HG02938 (cell line): ENCODE data around the gene CDHR1.
A peak's percentile ranks its signal among the peaks of the same experiment; 100 is the strongest.
"Not testable (repeated sequence)": the region's sequence is repeated elsewhere in the genome, so short reads cannot be mapped to it uniquely, and the experiment has no call there.

Experiments used
- ATAC-seq: cut with Tn5 transposase; IDR thresholded peaks from one replicate; pipeline ENCODE4 v1.9.1; 2021; ENCODE audit warnings: mild to moderate bottlenecking, moderate library complexity; ENCODE audit not compliant: unreplicated experiment

Gene CDHR1

GRCh38 chr10:84194424-84195043 is at the start of gene CDHR1:
Gene CDHR1 (plus strand): TSS chr10:84194537. CDS start chr10:84194761, 224 bp downstream.
- peak; percentile 64 for ATAC-seq

GRCh38 chr10:84147347-84147746 is 47.0 kb upstream of the CDHR1 start:
- no peak for ATAC-seq

DNA sequence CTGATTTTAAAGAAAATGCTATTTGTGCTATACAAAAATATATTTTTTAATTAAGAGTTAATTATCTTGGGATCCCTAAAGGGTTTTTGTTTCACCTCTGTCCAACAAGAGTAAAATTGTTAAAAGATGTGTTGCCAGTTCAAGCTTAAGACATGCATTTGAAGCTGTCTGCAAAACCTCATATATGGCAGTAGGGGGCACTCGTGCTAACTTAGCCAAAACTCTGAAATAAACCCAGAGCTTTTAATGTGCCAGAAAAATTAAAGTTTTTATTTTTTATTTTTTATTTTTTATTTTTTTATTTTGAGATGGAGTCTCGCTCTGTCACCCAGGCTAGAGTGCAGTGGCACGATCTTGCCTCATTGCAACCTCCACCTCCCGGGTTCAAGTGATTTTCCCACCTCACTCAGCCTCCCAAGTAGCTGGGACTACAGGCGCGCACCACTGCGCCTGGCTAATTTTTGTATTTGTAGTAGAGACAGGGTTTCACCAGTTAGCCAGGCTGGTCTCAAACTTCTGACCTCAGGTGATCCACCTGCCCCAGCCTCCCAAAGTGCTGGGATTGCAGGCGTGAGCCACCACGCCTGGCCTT is 46.2 kb upstream of the CDHR1 start:
- ATAC-seq, result peak; percentile 55

DNA sequence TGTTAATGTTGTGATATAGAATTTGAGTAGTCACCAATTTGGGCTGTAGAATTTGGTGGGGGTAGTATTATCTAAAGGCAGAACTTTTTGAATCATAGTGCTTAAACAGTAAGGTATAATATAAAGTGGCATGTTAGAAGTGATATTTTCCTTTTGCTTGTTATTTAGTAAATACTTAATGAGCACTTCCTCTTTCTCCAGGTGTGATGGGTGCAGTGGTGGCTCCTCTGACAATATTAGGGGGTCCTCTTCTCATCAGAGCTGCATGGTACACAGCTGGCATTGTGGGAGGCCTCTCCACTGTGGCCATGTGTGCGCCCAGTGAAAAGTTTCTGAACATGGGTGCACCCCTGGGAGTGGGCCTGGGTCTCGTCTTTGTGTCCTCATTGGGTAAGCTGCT is 44.5 kb upstream of the CDHR1 start:
- no peak for ATAC-seq

DNA sequence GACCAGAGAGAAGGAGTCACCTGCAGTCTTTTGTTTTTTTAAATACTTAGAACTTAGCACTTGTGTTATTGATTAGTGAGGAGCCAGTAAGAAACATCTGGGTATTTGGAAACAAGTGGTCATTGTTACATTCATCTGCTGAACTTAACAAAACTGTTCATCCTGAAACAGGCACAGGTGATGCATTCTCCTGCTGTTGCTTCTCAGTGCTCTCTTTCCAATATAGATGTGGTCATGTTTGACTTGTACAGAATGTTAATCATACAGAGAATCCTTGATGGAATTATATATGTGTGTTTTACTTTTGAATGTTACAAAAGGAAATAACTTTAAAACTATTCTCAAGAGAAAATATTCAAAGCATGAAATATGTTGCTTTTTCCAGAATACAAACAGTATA is 41.6 kb upstream of the CDHR1 start:
- ATAC-seq, result no peak

- ATAC-seq, result no peak
Measured at GRCh38 chr10:84155521-84155920, 38.8 kb upstream of the CDHR1 start.

DNA sequence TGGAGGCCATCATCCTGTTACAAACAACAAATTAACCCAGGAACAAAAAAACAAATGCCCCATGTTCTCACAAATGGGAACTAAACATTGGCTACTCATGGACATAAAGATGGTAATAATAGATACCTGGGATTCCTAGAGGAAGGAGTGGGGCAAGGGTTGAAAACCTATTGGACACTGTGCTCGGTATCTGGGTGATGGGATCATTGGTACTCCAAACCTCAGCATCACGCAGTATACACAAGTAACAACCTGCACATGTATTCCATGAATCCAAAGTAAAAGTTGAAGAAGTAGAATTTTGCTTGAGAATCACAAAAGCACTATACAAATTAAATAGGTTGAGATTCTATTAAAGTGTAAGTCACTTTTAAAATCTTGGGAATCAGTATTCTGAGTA is 38.3 kb upstream of the CDHR1 start:
- no peak for ATAC-seq

DNA sequence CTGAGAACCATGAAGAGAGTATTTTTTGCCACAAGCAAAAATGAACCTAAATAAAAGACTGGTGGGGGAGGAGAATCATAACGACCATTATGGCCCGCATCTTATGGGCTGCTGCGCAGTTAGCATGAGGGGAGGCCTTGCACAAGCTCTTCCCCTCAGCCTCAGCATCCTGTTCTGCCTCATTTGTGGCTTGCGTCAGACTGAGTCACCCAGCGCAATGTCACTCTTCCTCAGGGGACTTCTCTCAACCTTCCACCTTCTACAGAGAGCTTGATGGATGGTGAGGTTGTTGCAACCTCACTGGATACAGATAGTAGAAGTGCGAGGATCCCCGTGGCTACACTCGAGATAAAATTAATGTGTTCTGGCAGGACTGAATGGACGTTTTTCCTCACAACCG is 37.6 kb upstream of the CDHR1 start:
- ATAC-seq, result no peak

DNA sequence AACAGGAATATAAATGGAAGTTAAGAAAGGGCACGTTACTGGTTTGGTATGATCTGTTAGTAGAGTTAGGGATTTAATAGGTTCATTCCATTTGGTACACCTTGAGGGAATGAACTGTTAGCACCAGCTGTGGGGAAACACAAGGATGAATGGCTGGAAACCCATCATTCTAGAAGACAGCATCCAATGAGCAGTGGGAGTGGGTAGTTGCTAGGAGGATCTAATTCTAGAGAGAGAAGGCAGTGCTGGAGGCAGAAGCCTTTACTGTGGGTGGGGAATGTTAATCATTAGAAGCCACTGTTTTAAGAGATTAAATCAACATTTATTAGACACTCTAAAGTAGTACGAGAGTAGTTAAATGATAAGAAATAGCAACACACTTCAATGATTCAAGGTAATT is 36.3 kb upstream of the CDHR1 start:
- ATAC-seq, result no peak

DNA sequence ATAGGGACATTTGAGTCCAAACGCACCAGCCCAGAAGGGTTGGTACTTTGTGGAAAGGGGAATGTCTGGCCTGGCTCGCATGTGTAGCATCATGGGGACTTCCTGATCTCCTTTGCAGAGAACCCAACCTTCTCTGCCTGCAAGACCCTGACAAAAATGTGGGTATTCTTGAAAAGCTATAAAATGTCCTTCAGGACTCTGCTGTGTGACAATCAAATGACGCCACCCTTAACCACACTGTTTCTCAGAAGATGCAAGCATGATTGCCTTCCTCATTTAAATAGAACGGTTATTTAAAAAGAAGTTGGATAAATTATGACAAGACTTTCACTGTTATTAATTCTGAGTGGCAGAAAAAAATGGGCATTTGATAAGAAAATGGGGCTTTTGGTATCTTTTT is 35.8 kb upstream of the CDHR1 start:
- no peak for ATAC-seq

DNA sequence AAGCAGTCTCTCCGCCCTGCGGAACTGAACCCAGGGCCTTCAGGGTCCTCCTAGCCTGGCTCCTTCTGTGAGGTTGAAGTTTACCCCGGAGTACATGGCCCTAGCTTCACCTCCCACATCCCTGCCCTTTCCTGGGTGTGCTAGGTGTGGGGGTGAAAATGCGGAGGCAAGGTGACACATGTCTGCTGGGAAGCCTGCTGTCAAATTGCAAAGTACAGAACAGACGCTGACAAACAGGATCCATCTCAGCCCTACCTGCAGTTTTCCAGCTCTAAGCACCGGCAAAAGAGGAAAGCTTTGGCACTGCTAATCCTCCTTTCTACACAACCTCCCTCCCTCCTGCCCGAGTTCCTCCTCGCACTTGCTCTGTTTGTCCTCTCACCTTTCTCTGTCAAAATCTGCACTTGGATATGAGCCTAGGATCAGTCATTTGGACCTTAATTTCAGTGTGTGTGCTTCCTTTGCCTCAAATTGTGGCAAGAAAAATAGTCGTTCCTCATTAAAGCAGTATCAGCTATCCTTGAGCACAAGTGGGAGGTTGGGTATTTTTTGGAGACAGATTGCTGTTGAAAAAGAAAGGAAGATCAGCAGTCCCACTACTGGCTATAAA is 35.2 kb upstream of the CDHR1 start:
- ATAC-seq, result no peak

DNA sequence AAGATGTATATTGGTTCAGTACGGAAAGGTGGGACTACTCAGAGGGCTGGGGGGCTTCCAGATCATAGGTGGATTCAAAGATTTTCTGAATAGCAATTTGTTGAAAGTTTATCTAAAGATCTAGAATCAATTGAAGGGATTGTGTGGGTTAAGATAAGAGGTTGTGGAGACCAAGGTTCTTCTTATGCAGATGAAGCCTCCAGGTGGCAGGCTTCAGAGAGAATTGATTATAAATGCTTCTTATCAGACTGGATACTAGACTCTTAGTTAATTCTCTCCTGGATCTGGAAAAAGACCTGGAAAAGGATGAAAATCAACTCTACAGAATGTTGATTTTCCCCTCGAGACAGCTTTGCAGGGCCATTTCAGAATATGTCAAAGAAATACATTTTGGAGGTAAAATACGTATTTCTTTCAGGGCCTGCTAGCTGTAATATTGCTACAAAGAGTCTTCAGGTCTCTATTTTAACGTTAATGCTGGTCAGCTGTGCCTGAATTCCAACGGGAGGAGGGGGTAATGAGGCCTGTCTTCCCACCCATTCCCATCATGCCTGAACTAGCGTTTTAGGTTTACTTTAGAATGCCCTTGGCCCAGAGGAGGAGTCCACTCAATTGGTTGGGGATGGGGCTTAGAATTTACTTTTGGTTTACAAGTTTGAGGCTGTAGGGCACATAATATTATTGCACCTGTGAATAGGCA is 33.5 kb upstream of the CDHR1 start:
- ATAC-seq, result no peak

- no peak for ATAC-seq
Measured at GRCh38 chr10:84163996-84164395, 30.3 kb upstream of the CDHR1 start.

- no peak for ATAC-seq
Measured at GRCh38 chr10:84164442-84164841, 29.9 kb upstream of the CDHR1 start.

DNA sequence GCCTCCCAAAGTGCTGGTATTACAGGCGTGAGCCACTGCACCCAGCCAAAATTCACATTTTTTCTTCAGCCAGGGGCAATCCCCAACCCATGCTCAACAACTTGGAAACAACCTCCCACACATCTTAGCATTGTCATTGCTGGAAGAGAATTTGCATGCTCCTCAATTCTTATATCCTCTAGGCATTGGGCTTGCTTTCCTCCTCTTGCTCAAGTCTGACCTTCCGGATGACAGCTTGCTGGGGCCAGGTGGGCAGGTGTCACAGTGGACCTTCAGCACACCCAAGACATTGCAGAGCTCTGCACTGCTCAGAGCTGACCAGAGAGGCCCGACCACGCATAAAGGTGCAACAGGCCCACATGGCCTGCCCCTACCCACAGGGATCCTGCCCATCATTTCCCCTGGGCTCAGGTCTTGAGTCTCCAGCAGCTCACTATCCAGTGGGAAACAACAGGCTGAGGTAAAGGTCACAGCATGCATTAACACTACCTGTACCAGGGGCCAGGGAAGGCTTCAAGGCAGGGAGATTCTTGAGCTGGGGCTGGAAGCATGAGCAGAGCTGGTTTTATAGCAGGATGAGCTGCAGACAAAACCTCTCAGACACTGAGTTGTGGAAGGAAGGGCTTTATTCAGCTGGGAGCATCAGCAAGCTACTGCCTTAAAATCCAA is 27.6 kb upstream of the CDHR1 start:
- peak; percentile 38 for ATAC-seq

DNA sequence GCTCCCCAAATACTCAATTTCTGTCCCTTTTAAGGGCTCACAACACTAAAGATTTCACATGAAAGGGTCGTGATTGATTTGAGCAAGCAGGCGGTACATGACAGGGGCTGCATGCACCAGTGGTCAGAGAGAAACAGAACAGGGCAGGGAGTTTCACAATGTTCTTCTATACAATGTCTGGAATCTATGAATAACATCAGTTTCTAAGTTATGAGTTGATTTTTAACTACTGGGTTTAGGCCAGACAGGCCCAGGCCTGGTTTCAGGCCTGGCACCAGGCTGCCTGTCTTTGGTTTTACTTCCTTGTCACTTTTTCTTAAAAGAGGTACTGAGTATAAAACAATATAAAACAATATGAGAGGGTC is 27.1 kb upstream of the CDHR1 start:
- not testable (repeated sequence) for ATAC-seq

GRCh38 chr10:84168382-84168781 is 26.0 kb upstream of the CDHR1 start:
- ATAC-seq, result not testable (repeated sequence)

- ATAC-seq, result not testable (repeated sequence)
Measured at GRCh38 chr10:84171237-84171636, 23.1 kb upstream of the CDHR1 start.

DNA sequence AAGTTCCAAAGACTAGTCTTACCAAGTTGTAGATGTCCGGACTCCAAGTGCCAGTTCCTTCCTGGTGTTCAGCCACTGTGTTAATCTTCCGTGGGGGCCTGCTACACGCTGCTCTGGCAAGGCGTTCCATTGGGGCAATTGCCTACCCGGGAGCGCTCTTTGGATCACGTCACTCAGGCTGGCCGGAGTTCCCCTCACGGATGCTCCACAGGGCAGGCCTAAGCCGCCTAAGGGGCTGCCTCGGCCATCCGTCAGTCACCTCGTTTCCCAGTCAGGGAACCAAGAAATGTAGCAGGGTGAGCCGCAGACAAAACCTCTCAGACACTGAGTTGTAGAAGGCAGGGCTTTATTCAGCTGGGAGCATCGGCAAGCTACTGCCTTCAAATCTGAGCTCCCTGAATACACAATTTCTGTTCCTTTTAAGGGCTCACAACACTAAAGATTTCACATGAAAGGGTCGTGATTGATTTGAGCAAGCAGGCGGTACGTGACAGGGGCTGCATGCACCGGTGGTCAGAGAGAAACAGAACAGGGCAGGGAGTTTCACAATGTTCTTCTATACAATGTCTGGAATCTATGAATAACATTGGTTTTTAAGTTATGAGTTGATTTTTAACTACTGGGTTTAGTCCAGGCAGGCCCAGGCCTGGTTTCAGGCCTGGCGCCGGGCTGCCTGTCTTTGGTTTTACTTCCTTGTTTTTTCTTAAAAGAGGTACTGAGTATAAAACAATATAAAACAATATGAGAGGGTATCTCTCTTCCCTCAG is 22.5 kb upstream of the CDHR1 start:
- peak; percentile 30 for ATAC-seq

- peak; percentile 58 for ATAC-seq
Measured at GRCh38 chr10:84172467-84173356, 21.6 kb upstream of the CDHR1 start.
